CD4-positive, alpha-beta T cell treated with Interleukin-17A for 4 hours (primary cell): ENCODE data around the gene IL17REL.

ENCODE experiments used
- DNase-seq: peaks from one replicate; pipeline ENCODE4 v3.0.0-alpha.2; 2020; ENCODE audit warnings: mixed read lengths

Gene IL17REL

DNA sequence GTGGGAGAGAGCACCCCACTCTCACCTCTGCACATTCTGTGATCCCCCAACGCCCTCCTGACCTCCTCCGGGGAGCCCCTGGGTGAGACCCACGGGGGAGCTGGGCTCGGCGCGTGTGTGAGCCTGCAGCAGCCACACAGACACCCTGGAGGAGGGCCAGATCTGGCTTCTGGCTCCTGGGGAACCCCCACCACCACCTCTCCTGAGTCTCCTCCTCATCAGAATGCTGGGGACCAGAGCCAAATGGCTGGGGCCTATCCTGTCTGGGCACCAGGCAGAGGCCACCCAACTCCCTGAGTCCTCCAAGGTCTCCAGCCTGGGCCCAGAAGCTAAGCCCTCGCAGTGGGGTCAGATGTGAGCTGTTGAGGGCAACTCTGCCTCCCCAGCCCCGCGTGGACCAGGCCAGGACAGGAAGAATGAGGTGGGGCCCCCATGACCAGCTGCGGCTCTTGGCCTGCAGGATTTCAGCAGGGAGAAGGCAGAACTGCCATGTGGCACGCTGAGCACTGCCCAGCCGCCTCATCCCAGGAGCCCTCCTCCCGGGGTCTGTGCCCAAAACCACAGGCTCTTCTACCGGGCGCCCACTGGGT lies 57.5 kb downstream of the IL17REL start:
- DNase-seq: no peak

DNA sequence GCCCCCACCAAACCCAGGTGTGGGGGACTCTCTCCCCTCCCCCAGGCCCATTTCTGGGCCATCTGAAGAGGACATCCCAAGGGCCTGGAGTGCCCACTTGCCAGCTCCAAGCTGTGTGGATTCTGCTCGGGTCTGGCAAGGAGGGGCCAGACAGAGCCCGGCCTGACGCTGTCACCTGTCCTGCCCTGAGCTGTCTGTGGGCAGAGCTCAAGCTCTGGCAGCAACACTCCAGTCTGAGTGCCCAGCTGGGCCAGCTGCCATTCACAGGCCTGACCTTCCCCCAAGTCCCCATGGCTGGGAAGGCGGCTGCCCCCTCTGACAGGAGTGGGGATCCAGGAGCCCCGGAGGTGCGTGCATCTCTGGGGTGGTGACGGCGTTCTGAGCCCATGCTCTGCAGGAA lies 58.2 kb downstream of the IL17REL start:
- no peak for DNase-seq

DNA sequence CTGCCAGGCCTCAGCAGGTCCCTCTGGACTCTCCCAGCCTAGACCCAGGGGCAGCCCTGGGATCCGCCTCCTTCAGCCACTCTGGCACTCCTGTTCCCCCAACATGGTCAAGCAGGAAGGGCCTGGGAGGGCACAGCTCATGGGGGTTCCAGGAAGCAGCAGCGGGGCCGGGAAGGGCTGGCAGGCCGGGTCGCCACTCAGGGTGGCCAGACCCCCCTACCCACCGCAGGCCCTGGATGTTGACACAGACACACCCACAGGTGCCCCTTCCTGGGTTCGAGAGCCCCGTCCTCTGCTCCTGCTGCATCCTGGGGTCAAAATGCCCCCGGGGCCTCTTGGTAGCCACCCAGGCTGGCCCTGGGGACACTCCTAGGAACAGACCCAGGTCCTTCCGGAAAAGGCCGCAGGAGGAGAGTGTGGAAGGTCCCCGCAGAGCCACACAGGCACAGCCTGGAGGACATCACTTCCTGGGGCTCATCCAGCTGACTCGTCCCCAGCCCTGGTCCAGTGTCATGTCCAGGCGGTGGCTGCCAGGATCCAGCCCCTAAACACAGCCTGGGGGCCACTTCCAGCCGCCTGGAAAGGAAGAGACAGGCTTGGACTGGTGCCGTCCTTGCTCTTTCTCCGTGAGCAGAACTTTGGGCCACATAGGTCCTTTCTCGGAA lies 58.8 kb downstream of the IL17REL start:
- no peak for DNase-seq

DNA sequence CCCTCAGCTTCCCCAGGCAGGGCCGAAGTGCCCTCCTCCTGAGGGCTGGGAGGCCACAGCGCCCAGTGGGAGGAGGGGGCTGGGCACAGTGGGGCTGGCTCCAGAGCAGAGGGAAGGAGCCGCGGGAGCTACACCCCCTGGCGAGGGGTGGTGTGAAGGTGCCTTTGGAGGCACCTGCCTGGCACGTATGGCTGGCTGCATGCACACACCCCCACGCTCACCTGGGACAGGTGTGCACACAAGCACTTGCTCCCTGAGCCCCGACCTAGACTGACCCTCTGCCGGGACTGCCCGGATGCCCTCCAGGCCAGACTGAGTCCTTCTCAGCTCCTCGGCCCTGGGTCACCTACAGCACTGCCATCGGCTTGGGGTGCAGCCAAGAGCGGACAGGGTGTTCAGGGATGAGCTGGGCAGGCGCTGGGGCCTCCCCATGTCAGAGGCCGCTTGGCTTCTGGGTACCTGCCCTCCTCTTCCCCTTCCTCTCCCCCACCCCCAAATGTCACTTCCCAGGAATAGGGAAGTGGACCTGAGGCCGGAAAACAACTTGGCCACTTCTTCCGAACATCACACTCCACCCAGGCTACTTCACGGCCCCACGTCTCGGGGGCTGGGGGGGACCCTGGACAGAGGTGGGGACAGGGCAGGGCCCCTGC lies 59.4 kb downstream of the IL17REL start:
- no peak for DNase-seq

DNA sequence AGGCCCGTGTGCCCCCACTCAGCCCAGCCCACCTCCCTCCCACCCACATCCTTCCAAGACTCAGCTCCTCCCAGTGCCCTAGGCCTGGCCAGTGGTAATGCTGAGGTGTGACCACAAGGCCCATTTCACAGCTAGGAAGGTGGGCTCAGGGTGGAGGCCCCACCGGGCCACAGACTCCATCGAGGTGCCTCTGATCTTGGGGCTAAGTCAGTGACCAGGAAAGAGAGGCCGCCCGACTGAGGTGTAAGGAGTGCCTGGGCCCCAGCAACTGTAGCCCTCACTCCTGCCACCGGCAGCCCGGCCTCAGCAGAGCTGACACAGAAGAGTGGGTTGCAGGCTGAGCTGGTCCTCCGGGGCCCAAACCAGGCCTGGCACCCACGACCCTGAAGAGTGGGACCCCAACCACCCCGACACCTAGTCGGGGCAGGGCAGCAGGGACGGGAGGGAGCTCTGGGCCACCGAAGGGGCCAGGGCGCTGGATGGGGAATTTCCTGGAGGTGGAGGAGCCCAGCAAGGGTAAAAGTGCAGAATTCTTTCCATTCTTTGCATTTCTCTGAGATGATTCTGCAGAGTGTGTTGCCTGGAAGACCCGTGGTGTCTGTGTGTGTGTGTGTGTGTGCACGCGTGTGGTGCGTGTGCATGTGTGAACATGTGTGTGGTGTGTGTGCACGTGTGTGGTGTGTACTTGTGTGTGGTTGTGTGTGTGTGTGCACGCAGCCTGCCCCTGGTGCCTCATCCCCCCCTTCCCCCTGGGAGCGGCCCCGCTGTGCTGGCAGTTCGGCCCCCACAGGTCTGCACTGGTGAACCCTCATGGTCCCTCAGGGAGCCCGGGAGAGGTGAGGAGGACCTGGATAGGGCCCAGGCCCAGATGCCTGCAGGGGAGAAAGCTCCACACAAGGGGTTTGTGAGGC lies 60.3 kb downstream of the IL17REL start:
- DNase-seq: no peak

DNA sequence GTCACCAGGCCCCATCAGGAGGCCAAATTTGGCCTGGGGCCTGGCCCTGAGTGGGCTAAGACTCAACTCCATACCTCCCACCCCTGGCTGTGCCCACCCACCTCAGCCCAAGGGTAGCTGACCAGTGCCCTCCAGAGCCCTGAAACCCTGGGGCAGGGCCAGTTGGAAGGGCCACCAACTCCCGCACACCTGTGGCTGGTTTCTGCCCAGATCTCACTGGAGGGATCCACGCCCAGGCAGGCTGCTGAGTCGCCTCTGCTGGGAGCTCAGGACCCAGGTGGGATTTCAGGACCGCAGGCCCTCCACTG lies 60.9 kb downstream of the IL17REL start:
- DNase-seq: no peak

DNA sequence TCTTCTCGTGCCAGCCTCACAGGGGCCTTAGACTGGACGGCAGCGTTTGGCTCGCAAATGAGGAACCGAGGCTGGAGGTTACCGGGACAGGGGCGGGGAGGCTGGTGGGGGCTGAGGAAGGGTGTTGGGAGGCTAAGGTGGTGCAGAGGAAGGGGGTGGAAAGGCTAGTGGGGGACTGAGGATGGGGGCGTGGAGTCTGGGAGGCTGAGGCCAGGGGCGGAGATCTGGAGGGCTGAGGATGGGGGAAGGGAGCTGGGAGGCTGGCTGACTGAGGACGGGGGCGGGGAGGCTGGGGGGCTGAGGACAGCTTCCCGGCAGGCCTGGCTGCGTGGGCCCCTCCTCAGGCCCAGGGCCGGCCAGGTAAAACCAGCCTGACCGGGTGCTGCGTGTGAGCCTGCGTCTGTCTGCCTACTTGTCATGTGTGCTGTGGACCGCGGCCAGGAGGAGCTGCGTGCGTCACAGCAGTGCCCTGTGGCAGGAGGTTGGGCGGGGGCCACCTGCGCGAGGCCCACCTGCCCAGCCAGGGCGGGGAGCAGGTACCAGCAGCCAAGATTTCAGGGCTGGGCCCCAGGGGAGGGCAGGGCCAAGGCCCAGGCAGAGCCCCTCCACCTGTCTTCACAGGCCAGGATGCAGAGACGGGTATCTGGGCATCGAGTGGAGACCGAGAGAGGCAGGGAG lies 61.4 kb downstream of the IL17REL start:
- no peak for DNase-seq

DNA sequence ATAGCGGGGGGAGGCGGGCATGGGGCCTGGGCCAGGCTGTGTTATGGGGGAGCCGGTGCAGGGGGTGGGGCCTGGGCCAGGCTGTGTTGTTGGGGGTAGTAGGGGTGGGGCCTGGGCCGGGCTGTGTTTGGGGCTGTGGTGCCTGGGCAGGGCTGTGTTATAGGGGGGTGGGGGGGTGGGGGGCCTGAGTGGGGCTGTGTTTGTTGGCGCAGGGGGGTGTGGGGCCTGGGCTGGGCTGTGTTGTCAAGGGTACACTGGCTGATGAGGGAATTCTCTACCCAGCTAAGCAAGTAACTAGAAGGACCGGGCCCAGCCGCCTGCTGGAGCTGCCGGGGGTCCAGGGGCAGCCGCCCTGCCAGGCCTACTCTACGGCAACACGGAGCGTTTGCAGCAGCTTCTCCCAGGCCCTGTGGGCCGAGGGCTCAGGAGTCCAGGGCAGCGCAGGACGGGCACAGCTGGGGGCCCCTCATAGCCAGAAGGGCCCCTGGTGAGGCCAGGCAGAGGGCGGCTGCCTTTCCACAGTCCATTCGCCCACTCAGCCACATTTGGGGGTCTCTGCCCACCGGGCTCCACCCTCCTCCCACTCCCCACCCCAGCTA lies 62.1 kb downstream of the IL17REL start:
- DNase-seq: no peak

DNA sequence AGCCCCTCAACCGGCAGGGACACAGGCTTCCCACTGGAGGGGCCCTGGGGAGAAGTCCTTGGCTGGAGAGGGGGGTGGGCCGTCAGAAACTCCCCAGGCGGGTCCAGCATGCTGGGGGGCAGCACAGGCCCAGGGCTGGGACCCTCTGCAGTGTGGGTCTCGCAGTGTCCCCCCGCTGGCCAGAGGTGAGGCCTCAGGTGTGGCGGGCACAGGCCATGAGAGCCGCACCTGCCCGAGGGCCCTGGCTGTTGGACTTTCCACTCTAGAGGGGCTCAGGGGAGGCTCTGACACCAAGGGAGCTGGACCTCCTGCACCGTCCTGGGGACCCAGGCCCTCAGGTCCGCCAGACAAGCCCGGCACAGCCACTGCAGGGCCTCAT lies 62.7 kb downstream of the IL17REL start:
- no peak for DNase-seq

DNA sequence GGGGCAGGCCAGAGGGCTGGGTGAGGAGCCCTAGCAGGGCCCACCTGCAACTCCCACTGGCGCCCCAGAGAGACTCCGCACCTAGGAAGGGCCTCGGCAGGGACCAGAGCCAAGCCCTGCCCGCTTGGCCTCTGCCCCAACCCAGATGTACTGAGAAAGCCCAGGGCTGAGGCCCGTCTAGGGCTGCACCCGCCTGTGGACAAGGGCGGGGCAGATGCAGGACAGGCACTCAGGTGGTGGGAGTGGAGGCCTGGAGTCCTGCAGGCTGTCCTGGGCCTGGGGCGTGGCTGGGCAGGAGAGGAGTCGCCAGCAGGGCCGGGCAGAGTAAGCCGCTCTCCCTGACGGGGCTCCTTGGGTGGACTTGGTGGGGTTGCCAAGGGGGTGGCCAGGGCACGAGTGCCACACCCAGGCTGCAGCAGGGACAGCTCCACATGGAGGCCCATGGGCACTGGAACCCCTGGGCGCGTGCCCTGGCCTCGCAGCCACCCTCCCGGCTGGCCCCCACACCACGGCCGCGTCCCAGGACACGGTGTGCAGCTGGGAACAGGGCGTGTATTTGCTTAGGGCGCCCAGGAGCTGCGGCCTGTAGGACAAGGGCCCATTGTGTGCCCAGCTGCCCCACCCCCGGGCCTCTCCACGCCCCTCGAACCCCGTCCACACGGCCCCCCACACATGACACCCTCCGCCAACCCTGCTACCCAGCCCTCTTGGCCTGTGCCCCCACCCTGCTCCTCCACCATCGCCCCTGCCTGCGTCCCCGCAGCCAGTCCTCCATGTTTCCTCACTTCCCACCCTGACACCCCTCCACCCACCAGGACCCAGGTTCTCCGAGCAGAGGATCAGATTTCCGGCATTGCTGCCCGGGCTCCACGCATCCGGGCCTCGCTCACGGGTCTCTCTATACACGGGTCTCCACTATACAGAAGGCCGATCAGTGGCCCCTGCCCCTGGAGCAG lies 63.3 kb downstream of the IL17REL start:
- DNase-seq: no peak

DNA sequence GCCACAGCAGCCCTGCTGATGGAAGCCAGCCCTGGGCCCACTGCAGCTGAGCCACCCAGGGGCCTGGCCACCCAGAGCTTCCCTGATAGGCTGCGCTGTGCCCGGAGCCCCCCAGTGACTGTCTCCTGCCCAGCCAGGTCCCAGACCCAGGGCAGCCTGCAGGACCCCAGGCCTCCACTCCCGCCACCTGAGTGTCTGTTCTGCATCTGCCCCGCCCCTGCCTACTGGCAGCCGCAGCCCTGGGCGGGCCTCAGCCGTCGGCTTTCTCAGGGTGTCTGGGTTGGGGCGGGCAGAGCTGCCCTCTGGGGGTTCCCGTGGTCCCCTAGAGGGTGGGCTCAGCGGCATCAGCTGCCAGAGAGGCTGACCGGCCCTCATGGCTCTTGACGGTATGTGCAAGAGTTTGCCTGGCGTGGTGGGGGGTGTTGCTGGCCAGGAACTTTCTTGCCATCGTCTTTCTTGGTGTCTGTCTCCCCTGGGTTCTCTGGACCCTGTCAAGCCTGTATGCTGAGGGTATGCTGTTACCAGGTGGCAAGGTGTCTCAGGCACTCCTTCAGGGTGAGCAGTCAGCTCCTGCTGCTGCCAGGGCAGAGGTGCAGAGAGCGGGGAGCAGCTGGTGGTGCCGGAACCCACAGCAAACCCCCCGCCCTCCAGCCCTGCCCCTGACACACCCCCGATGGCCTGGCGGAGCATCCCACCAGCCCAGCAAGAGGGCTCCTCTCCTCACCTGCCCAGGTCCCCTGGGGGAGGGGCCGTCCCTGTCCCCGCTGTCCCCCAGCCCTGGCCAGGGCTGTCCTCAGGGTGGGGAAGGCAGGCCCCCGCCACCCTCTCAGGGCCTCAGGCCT lies 64.2 kb downstream of the IL17REL start:
- no peak for DNase-seq

DNA sequence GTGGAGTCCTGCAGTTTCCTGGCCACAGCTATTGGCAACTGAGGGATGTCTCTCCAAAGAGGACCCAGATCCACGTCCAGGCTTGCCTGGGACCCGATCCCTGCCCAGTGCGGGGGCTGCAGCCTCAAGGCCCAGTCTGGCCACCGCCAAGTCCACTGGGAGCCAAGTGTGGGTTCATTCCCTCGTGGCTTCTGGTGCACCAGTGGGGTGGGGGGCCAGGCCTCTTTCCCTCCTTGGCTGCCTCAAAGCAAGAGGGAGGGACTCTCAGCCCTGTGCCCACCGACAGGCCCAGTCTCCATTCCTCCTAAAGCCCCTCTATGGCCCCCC lies 65.3 kb downstream of the IL17REL start:
- DNase-seq: no peak

DNA sequence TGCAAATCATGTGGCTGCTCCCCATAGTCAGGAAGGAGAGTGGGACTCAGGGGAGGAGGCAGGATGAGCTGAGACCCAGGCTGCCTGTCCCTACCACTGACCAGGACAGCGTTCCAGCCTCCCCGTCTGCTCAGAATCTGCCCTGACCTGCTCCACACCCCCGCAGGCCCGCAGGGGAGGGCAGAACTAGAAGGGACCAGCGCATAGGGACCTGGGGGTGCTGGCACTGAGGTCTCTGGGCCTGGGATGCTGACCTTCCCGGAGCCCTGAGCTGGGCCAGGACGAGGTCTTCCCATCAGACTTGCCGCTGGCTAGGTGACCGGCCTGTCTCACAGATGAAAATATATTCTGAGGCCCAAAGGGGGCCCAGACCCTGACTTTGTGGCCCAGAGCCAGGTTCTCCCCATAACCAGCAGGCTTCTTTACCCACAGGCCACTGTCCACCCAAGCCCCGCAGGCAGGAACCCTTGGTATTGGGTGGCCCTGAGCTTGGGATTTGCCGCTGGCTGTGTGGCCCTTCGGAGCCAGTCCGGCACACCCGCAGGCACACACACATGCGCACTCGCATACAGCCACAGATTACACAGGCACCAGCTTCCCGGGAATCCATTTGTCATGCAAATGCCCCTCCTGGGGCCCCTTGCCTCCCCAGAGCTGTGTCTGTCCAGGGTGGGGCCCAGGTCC lies 65.8 kb downstream of the IL17REL start:
- no peak for DNase-seq

DNA sequence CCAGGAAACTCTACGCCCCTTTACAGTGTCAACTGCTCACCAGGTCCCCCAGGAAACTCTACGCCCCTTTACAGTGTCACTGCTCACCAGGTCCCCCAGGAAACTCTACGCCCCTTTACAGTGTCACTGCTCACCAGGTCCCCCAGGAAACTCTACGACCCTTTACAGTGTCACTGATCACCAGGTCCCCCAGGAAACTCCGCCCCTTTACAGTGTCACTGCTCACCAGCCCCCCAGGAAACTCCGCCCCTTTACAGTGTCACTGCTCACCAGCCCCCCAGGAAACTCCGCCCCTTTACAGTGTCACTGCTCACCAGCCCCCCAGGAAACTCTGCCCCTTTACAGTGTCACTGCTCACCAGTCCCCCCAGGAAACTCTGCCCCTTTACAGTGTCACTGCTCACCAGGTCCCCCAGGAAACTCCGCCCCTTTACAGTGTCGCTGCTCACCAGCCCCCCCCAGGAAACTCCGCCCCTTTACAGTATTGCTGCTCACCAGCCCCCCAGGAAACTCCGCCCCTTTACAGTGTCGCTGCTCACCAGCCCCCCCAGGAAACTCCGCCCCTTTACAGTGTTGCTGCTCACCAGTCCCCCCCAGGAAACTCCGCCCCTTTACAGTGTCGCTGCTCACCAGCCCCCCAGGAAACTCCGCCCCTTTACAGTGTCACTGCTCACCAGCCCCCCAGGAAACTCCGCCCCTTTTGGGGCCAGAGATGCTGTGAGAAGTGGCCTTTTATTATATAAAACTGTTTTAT lies 67.3 kb downstream of the IL17REL start:
- DNase-seq: peak; percentile 70
